Measurements from ENCODE around the gene GOLGA6L7.
"Not testable (repeated sequence)": the region's sequence is repeated elsewhere in the genome, so short reads cannot be mapped to it uniquely, and the experiment has no call there.

The GOLGA6L7 gene

GRCh38 chr15:28884151-28884940 lies 35.9 kb upstream of the GOLGA6L7 start:
- DNase-seq: no peak

- DNase-seq: no peak
Measured at GRCh38 chr15:28881600-28881999, 33.2 kb upstream of the GOLGA6L7 start.

- no peak for DNase-seq
Measured at GRCh38 chr15:28881170-28881569, 32.7 kb upstream of the GOLGA6L7 start.

DNA sequence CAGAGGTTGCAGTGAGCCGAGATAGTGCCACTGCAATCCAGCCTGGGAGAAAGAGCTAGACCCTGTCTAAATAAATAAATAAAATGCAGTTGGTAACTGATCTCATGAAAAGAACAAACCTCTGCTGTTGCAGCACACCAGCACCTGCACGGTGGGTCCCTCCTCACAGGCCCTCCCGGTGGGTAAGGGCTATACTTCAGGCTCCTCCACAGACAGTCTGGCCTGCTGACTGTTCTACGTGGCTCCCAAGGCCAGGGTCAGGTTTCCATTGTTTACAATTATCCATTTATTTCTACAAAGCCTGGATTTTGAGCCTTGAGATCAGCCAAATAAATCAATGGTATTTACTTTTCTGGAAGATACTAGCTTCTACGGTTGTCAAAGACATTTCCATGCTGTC lies 32.2 kb upstream of the GOLGA6L7 start:
- DNase-seq: no peak

- DNase-seq: no peak
Measured at GRCh38 chr15:28879551-28879950, 31.1 kb upstream of the GOLGA6L7 start.

DNA sequence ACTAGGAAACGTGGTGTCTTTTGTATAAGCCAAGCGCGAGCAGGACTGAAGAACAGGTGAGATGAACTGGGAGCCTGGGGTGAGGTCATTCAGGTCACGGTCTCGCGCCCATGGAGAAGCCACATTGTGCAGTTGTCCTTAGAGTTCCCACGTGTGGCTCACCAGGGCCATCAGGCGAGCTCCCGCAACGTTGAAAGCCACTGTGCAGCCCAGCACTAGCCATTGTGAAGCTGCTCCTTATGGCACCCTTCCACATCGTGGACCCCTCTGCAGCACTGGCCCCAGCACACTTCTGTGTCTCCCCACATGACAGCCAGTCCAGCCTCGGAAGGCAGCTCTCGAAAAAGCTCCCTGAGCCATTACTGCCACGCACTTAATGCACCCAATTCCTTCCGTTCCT lies 29.8 kb upstream of the GOLGA6L7 start:
- no peak for DNase-seq

GRCh38 chr15:28876845-28877185 lies 28.4 kb upstream of the GOLGA6L7 start:
- DNase-seq: no peak

- DNase-seq: no peak
Measured at GRCh38 chr15:28876131-28876844, 27.8 kb upstream of the GOLGA6L7 start.

- no peak for DNase-seq
Measured at GRCh38 chr15:28875461-28876000, 27.1 kb upstream of the GOLGA6L7 start.

DNA sequence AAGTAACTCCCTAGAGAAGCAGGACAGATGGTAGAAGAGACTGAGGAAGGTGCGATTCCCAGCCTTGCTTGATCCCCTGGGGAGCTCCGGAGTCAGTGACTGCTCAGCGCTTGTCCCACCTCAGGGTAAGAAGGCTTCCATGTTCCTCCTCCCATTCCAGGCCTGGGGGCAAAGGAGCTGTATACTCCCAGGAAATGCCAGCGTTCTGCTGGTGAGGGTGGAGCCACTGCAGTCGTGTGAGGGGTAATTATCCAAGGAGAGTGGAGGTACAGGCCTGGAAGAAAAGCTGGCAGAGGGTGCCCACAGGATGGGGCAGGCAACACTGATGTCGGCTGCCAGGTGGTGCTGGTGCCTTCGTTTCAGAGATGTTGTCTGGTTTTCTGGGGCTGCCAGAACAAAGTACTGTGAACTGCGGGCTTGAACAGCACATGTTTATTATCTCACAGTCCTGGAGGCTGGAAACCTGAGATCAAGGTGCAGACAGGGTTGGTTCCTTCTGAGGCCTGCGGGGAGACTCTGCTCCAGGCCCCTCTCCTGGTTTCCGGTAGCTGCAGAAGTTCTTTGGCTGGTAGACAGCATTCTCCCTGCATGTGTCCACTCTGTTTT lies 25.2 kb upstream of the GOLGA6L7 start:
- DNase-seq: no peak

DNA sequence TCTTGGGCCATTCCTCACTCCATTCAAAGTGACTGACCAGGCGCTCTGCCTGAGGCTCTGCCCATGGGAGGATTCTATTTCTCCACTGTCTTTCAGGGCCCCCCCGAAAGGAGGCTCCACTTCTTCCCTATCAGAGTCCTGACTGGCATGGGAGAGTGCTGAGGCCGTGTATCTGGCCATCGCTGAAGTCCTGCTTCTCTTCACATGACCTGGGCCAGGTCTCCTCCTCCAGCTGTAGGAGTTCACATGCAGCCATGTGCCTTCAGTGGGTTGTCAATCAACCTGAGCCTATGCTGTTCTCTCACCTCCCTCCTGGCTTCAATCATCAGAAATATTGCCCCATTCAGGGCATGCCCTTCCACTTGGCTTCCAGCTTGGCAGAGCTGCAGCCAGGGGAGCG lies 24.6 kb upstream of the GOLGA6L7 start:
- no peak for DNase-seq

GRCh38 chr15:28871168-28871567 lies 22.7 kb upstream of the GOLGA6L7 start:
- no peak for DNase-seq

GRCh38 chr15:28868744-28869345 lies 20.4 kb upstream of the GOLGA6L7 start:
- DNase-seq: no peak

- not testable (repeated sequence) for DNase-seq
Measured at GRCh38 chr15:28861589-28862293, 13.3 kb upstream of the GOLGA6L7 start.

DNA sequence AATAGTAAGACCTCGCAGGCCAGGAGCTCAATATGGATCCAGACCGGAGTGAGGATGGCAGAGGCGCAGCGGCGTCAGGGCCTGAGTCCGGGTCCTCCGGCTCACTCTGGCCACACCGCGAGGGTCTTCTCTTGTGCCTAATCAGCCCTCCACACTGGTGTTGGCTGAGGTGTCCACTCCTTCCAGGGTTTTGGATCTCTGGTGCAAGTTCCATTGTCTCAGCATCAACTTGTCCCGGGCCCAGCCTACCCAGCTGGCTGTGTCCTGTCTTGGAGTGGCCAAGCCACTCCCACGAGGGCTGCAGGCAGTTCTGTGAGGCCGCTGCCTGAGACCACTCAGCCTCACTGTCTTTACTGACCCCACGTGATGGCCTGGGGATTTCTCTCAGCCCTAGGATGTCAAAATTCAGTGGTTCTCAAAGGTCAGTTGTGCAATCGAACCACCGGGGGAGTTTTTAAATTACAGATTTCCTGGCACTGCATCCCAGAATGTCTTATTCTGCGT lies 12.6 kb upstream of the GOLGA6L7 start:
- DNase-seq: no peak

DNA sequence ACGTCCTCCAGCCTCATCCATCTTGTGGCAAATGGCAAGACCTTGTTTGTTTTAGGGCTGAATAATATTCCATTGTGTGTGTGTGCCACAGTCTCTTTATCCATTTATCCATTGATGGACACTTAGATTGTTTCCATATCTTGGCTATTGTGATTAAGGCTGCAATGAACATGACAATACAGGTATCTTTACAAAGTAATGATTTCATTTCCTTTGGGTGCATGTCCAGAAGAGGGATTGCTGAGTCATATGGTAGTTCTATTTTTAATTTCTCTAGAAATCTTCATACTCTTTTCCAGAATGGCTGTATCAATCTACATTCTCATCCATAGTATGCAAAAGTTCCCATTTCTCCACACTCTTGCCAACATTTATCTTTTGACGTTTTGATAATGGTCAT lies 6.1 kb upstream of the GOLGA6L7 start:
- not testable (repeated sequence) for DNase-seq

GRCh38 chr15:28853654-28854053 lies 5.2 kb upstream of the GOLGA6L7 start:
- not testable (repeated sequence) for DNase-seq

- DNase-seq: not testable (repeated sequence)
Measured at GRCh38 chr15:28849766-28850165, 1.3 kb upstream of the GOLGA6L7 start.

DNA sequence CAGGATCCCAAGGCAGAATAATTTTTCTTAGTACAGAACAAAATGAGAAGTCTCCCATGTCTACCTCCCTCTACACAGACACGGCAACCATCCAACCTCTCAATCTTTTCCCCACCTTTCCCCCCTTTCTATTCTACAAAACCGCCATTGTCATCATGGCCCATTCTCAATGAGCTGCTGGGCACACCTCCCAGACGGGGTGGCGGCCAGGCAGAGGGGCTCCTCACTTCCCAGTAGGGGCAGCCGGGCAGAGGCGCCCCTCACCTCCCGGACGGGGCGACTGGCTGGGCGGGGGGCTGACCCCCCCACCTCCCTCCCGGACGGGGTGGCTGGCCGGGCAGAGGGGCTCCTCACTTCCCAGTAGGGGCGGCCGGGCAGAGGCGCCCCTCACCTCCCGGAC lies 827 bp upstream of the GOLGA6L7 start:
- DNase-seq: not testable (repeated sequence)

DNA sequence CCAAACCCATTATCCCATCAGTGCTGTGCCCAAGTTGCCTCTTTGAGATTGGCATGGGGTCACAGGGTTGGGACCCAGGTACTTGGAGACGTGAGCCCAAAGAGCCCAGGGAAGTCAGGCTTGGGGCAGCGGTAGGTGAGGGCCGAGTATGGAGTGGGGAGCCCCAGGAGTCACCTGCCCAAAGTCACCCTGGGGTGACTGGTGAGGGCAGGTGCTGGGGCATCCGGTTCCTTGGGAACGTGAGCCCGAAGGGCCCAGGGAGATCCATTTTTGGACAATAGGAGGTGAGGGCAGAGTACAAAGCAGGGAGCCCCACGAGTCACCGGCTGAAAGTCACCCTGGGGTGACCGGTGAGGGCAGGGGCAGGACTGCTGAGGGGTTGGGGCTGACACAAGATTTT lies 485 bp downstream of the GOLGA6L7 start:
- not testable (repeated sequence) for DNase-seq

- not testable (repeated sequence) for DNase-seq
Measured at GRCh38 chr15:28847247-28847646, 1.2 kb downstream of the GOLGA6L7 start.

- DNase-seq: not testable (repeated sequence)
Measured at GRCh38 chr15:28844147-28844546, 4.3 kb downstream of the GOLGA6L7 start.

Data from stimulated activated CD4-positive, alpha-beta T cell treated with anti-CD3 and anti-CD28 coated beads, Interleukin-2, amount 100 ng/mL, for 24 hours (primary cell).